BLaER1 (cell line): ENCODE results near the gene KCNAB1.

Source experiments
- H3K27ac ChIP-seq: shearing (Covaris generic); formaldehyde crosslinking; 2 replicates; pipeline ENCODE4 v1.8.1; 2022
- H3K27me3 ChIP-seq: shearing (Covaris generic); formaldehyde crosslinking; 2 replicates; pipeline ENCODE4 v1.8.1; 2022
- H3K36me3 ChIP-seq: shearing (Covaris generic); formaldehyde crosslinking; 2 replicates; pipeline ENCODE4 v1.8.1; 2022
- H3K4me1 ChIP-seq: shearing (Covaris generic); formaldehyde crosslinking; 2 replicates; pipeline ENCODE4 v1.8.1; 2022
- H3K4me2 ChIP-seq: shearing (Covaris generic); formaldehyde crosslinking; 2 replicates; pipeline ENCODE4 v1.8.1; 2022
- H3K4me3 ChIP-seq: shearing (Covaris generic); formaldehyde crosslinking; 2 replicates; pipeline ENCODE4 v1.8.1; 2022
- H3K9ac ChIP-seq: shearing (Covaris generic); formaldehyde crosslinking; 2 replicates; pipeline ENCODE4 v1.8.1; 2022
- H3K9me3 ChIP-seq: shearing (Covaris generic); formaldehyde crosslinking; 2 replicates; pipeline ENCODE4 v1.8.1; 2022
- H4K20me1 ChIP-seq: shearing (Covaris generic); formaldehyde crosslinking; 2 replicates; pipeline ENCODE4 v1.8.1; 2022
- Cebpa-rat ChIP-seq: shearing (Covaris generic); IDR thresholded peaks from 2 replicates; pipeline ENCODE4 v1.8.1; 2022

Gene KCNAB1

GRCh38 chr3:156102267-156102931 lies 18.0 kb upstream of the KCNAB1 start:
- H3K9me3 ChIP-seq = peaks cover 8% of the 10 kb centered on the region; the same call in 1 of the 2 replicates
- H3K4me1 ChIP-seq = peaks cover 5% of the 10 kb centered on the region; the same call in 1 of the 2 replicates
- no peak overlapping the region for H3K4me2 ChIP-seq
- no peak overlapping the region for H3K9ac ChIP-seq
- no peak for TF ChIP-seq Cebpa-rat
- H3K27me3 ChIP-seq = no peaks in the 10 kb centered on the region
- H3K27ac ChIP-seq = no peak overlapping the region
- H3K4me3 ChIP-seq = no peak overlapping the region
- H3K36me3 ChIP-seq = no peaks in the 10 kb centered on the region
- no peaks in the 10 kb centered on the region for H4K20me1 ChIP-seq

- no peak overlapping the region for H3K4me3 ChIP-seq
- no peaks in the 10 kb centered on the region for H3K27me3 ChIP-seq
- no peak overlapping the region for H3K4me2 ChIP-seq
- no peaks in the 10 kb centered on the region for H3K36me3 ChIP-seq
- H3K4me1 ChIP-seq = peaks cover 5% of the 10 kb centered on the region; the same call in 1 of the 2 replicates
- H3K27ac ChIP-seq = no peak overlapping the region
- TF ChIP-seq Cebpa-rat = no peak
- H3K9me3 ChIP-seq = no peaks in the 10 kb centered on the region
- no peak overlapping the region for H3K9ac ChIP-seq
- no peaks in the 10 kb centered on the region for H4K20me1 ChIP-seq
Measured at GRCh38 chr3:156106721-156107373, 13.5 kb upstream of the KCNAB1 start.

GRCh38 chr3:156107504-156107903 lies 12.9 kb upstream of the KCNAB1 start:
- Histone ChIP-seq H4K20me1 (no peaks in the 10 kb centered on the region), H3K9me3 (no peaks in the 10 kb centered on the region), H3K27ac (no peak overlapping the region), H3K4me2 (no peak overlapping the region), H3K27me3 (no peaks in the 10 kb centered on the region), H3K36me3 (no peaks in the 10 kb centered on the region), H3K4me3 (no peak overlapping the region), H3K9ac (no peak overlapping the region), H3K4me1 (peaks cover under 1% of the 10 kb centered on the region; the same call in 1 of the 2 replicates)
- no peak for TF ChIP-seq Cebpa-rat

- Histone ChIP-seq H3K9me3 (no peaks in the 10 kb centered on the region), H3K27ac (no peak overlapping the region), H3K4me1 (no peaks in the 10 kb centered on the region), H3K36me3 (no peaks in the 10 kb centered on the region), H3K9ac (no peak overlapping the region), H3K27me3 (no peaks in the 10 kb centered on the region), H3K4me3 (no peak overlapping the region), H3K4me2 (no peak overlapping the region), H4K20me1 (no peaks in the 10 kb centered on the region)
- no peak for TF ChIP-seq Cebpa-rat
Measured at GRCh38 chr3:156108616-156109015, 11.8 kb upstream of the KCNAB1 start.

DNA sequence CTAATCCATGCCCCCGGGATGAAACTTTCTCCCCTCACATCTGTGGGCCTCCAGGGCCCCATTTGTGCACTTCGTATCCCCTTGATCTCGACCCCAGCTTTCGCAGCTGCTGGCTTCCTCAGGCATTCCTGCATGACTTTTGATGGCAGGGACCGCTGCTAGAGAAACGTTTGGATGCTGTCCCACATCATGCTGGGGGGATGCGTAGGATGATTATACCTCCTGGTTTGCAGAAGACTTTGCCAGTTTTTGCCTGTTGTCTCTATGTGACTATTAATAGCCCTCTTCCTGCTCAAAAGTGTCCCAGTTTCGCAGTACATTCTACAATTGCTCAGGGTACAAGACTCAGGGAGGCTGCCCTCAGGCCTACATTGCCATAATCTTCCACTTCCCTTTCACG lies 10.4 kb upstream of the KCNAB1 start:
- H3K4me1 ChIP-seq = no peaks in the 10 kb centered on the region
- no peak overlapping the region for H3K4me2 ChIP-seq
- no peaks in the 10 kb centered on the region for H3K27me3 ChIP-seq
- H4K20me1 ChIP-seq = no peaks in the 10 kb centered on the region
- H3K9ac ChIP-seq = no peak overlapping the region
- H3K9me3 ChIP-seq = no peaks in the 10 kb centered on the region
- TF ChIP-seq Cebpa-rat = no peak
- no peaks in the 10 kb centered on the region for H3K36me3 ChIP-seq
- H3K27ac ChIP-seq = no peak overlapping the region
- no peak overlapping the region for H3K4me3 ChIP-seq

DNA sequence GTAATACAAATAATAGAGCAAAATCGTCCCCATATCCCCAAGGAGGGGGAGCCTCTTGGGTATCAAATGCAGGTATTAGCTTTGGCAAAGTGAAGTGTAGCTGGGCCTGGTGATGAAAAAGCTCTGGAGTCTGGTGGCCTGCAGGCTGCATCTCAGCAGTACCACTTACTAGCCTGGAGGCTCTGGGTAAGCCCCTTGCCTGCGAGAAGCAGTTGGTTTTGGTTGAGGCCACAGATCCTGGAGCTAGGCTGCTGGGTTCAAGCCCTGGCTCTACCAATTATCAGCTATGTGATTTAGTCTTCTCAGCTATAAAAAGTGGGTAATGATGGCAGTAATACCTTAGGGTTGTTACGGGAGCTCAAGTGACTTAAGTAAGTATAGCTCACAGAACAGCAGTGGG lies 6.1 kb downstream of the KCNAB1 start:
- Histone ChIP-seq H3K9me3 (no peaks in the 10 kb centered on the region), H3K36me3 (no peaks in the 10 kb centered on the region), H3K27me3 (no peaks in the 10 kb centered on the region), H4K20me1 (no peaks in the 10 kb centered on the region), H3K27ac (no peak overlapping the region), H3K4me1 (no peaks in the 10 kb centered on the region), H3K4me3 (no peak overlapping the region), H3K9ac (no peak overlapping the region), H3K4me2 (no peak overlapping the region)
- no peak for TF ChIP-seq Cebpa-rat

DNA sequence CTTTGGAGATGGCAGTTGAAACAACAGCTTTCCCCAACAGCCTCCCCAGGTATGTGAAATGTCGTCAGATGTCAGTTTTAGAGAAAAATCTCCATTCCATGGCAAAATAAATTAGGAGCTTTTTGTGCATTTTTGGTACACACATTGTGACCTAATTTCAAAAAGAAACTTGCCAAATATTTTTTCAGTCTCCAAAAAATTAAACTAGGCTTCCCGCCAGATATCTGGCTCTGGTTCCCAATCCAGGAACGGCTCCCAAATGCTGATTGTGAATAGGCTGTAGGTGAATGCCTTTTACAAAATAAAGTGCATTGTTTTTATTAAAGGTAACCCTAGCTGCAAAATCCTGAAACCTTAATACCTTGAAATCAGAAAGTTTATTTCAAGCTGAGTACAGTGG lies 10.9 kb downstream of the KCNAB1 start:
- Histone ChIP-seq H3K36me3 (no peaks in the 10 kb centered on the region), H3K27ac (no peak overlapping the region), H3K4me3 (no peak overlapping the region), H3K9ac (no peak overlapping the region), H3K27me3 (no peaks in the 10 kb centered on the region), H3K9me3 (no peaks in the 10 kb centered on the region), H3K4me1 (no peaks in the 10 kb centered on the region), H3K4me2 (no peak overlapping the region), H4K20me1 (no peaks in the 10 kb centered on the region)
- TF ChIP-seq Cebpa-rat = no peak

DNA sequence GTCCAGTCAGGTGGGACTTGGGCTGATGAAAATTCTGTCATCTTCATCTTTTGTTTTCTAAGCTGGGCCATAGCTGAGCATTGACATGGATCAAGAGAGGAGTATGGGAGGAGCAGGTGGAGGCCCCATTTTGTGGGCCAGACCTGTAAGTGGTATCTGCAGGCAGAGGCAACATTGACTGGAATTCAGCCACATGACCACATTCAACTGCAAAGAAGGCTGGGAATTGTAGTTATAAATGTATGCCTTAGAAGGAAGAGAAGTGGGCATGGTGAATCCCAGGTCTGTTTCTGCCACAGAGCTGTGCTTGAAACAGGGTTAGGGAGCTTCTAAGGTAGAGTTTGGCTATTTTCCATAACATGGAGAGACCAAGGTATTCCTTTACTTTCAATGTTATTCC lies 11.4 kb downstream of the KCNAB1 start:
- H3K9me3 ChIP-seq = no peaks in the 10 kb centered on the region
- no peaks in the 10 kb centered on the region for H4K20me1 ChIP-seq
- no peak overlapping the region for H3K9ac ChIP-seq
- H3K27ac ChIP-seq = no peak overlapping the region
- H3K4me2 ChIP-seq = no peak overlapping the region
- no peak for TF ChIP-seq Cebpa-rat
- H3K4me1 ChIP-seq = no peaks in the 10 kb centered on the region
- H3K36me3 ChIP-seq = no peaks in the 10 kb centered on the region
- H3K27me3 ChIP-seq = no peaks in the 10 kb centered on the region
- H3K4me3 ChIP-seq = no peak overlapping the region

- no peaks in the 10 kb centered on the region for H3K4me1 ChIP-seq
- no peaks in the 10 kb centered on the region for H3K9me3 ChIP-seq
- no peaks in the 10 kb centered on the region for H3K27me3 ChIP-seq
- H3K9ac ChIP-seq = no peak overlapping the region
- H3K27ac ChIP-seq = no peak overlapping the region
- H3K4me3 ChIP-seq = no peak overlapping the region
- no peaks in the 10 kb centered on the region for H4K20me1 ChIP-seq
- no peaks in the 10 kb centered on the region for H3K36me3 ChIP-seq
- H3K4me2 ChIP-seq = no peak overlapping the region
- no peak for TF ChIP-seq Cebpa-rat
Measured at GRCh38 chr3:156132313-156132712, 11.9 kb downstream of the KCNAB1 start.

DNA sequence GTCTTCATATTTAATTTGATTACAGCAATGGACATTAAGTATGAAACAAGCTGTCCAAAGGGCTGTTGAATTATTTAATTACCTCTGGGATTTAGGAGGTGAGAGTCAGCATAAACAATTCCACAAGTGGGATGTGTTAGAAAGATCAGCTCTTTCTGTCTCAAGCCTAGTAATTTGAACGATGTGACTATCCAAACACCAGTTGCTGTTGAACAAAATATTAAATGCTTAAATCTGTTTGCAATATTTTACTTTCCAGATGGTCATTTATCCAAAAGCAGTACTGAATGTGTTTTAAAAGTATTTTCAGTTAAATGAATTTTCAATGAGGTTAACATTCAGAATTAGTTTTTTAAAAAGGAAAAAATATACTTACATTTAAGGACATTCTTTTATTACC lies 12.7 kb downstream of the KCNAB1 start:
- Histone ChIP-seq H3K4me3 (no peak overlapping the region), H3K36me3 (no peaks in the 10 kb centered on the region), H3K4me1 (no peaks in the 10 kb centered on the region), H3K27me3 (no peaks in the 10 kb centered on the region), H3K4me2 (no peak overlapping the region), H3K9me3 (no peaks in the 10 kb centered on the region), H3K27ac (no peak overlapping the region), H4K20me1 (no peaks in the 10 kb centered on the region), H3K9ac (no peak overlapping the region)
- no peak for TF ChIP-seq Cebpa-rat
